HG03108 (cell line): ENCODE data around the gene NR4A2.

ENCODE experiments used
- ATAC-seq: cut with Tn5 transposase; IDR thresholded peaks from one replicate; pipeline ENCODE4 v1.9.1; 2021; ENCODE audit warnings: moderate library complexity; ENCODE audit not compliant: unreplicated experiment

The NR4A2 gene

DNA sequence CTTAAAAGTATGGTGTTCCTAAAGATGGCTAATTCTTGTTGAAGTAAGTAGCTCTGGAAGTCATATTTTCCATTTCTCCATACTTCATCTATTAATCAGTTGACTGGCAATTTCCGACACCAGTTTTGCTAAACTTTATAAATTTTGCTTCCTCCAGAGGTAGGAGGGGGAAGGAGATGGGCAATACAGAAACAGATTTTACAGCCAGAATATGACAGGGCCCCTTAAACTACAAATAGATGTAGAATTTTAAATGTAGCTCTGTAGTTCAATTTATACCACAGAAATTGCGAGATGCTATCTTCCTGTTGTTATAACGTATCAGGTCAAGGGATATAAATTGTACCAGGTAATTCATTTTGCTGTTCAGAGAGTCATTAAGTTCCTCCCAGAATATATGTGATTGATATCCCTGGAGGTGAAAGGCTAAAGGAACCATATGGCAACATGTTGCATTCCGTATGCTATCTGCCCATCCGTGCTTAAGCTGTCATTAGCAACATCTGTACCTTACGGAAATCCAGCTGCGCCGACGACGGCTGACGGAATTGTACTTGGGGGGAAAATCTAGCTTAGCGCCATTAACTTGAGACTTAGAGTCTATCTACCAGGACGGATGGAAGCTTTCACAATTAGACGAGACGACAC, 8.4 kb upstream of the NR4A2 start:
- peak; percentile 12 for ATAC-seq

GRCh38 chr2:156340377-156340776, 7.9 kb upstream of the NR4A2 start:
- no peak for ATAC-seq

DNA sequence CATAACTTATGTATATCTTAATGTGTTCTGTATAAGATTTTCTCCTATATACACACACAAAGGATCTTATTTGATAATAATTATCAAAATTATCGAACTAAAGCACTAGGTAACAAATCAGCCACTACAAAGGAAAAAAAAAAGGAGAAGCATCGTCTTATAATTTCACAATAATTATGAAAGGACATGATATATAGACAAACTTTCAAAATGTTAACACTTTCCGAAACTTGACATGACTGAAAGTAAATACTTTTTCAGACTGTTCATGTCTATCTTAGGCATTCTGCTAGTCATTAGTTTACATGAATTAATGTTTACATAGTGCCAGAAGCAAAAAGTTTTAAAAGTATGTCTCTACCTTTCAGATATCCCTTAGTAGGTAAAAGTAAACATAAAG, 7.3 kb upstream of the NR4A2 start:
- ATAC-seq, result no peak

DNA sequence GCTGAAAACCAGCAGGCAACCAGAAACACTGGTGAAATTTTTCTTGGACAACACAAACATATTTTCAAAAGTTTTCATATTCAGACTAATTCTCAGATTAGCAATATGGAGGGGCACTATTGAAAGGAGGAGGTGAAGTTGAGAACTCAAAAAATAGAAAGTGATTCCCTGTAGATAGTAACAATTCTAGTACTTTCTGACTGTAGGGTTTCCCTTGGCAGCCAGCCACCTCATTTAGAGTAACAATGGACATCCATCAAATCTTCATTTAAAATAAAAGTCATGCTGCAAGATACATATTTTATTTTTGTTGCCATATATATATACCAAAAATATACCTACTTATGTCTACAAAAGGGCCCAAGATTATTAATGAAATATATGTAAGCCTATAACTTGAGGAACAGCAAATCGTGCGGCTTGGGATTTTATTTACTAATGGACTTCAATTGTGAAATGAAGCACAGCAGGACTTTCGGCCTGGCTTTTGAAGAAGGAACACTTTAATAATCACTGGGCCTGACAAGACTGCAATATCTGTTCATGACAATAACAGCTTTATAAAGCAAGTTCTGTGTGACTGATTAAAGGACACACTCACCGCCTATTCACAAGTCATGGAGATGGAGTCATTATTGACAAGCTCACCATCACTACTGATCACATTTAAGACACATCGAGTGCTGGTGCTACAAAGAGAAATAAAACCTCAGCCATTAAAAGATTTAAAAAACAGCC, 6.8 kb upstream of the NR4A2 start:
- no peak for ATAC-seq

GRCh38 chr2:156338578-156338977, 6.1 kb upstream of the NR4A2 start:
- ATAC-seq, result no peak

DNA sequence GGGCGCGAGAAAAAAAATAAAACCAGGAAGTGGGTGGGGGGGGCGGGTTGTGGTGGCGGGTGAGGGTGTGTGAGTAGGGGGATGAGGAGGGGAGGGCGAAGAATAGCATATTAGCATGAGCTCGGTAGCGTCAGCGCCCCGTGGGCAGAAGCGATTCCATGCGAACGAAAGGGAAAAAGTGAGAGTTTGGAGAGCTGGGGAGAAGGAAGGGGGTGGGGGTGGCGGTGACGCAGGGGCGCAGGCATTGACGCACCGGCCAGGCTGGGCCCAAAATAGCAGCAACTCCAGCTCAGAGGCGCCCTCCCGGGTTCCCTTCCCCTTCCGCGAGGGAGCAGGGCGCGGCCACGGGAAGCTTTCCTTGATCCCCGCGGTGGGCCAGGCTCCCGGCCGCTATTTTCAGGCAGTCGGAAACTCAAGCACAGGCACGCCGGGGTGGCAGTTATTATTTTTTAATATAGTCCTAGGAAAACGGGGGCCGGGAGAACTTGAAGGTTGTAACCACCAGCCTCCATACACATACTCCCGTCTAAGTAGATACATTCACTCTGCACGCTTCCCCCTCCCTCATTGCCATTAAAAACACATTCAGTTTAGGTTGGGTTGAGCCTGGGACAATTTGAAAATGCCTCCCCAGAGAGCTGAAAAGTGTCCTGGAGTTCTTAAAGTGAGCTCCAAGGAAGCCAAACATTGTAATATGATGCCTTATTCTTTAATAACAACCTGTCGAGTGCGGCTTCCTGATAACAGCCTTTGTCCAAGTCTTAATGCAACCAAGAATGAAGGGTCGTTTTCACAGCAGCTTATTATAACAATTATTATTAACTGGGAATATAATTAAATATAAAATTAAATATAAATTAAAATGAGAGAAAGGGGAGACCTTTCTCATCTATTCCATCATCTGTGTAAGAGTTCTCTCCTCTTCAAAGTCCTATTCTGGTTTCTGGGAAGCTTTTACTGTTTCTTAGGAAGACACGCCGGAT, 2.3 kb upstream of the NR4A2 start:
- ATAC-seq, result peak; percentile 18

- peak; percentile 30 for ATAC-seq
Measured at GRCh38 chr2:156333951-156334495, 1.5 kb upstream of the NR4A2 start.

DNA sequence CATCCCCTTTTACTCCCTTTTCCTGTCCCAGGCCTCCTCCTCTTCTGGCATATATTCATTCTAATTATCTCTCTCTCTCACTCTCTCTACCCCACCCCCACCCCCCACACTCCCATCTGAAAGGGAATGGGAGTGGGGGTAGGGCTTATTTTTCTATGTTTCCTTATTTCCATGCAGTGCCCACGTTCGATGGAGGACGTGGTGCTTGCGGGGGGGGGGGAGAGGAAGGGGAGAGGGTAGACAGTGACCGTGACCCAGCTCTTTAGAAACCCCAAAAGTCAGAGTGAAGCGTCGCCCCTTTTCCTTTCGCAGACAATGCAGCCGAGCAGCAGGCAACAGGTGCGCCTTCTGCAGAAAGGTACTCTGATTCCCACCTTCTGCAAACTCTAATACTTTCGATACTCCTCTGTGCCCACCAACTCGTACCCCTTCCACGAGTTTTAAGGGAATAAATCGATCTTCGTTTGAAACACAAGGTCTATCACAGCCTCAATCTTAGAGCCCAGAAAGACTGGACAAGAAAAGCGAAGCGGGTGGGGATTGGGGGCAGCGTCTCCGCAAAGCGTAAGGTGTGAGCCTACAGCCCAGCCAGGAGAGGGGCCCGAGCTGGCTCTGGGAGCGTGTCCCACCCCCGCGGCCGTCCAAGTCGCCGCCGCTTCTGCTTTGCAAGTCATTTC, 891 bp upstream of the NR4A2 start:
- peak; percentile 12 for ATAC-seq

- ATAC-seq, result no peak
Measured at GRCh38 chr2:156332284-156332533, 312 bp downstream of the NR4A2 start.

GRCh38 chr2:156331572-156332283, 793 bp downstream of the NR4A2 start:
- no peak for ATAC-seq

DNA sequence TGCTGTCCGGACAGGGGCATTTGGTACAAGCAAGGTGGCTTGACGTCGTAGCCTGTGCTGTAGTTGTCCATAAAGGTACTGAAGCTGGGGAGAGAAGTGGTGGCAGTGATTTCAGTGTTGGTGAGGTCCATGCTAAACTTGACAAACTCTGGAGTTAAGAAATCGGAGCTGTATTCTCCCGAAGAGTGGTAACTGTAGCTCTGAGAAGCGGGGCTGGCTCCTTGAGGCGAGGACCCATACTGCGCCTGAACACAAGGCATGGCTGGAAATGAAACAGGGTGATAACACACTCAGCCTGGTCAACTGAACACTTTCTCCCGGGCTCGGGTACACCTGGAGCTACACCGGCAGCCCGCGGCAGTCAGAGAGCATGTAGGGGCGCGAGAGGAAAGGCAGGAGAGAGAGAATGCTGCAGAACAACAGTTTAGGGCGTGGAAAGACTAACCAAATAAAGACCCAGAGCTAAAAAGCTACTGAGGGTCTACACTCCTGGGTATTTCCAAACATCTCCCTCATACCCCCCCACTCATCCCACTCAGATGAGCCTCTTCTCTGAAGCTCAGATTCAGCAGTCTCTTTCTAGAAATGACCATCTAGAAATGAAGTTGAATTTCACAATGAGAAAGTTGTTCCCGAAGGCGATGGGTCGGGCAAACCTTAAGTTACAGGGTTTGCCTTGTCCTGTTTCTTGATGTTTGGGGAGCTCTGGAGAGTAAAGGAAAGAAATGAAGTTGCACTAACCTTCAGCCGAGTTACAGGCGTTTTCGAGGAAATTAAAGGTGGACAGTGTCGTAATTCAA, 2.4 kb downstream of the NR4A2 start:
- no peak for ATAC-seq

- ATAC-seq, result no peak
Measured at GRCh38 chr2:156329031-156329926, 3.2 kb downstream of the NR4A2 start.

DNA sequence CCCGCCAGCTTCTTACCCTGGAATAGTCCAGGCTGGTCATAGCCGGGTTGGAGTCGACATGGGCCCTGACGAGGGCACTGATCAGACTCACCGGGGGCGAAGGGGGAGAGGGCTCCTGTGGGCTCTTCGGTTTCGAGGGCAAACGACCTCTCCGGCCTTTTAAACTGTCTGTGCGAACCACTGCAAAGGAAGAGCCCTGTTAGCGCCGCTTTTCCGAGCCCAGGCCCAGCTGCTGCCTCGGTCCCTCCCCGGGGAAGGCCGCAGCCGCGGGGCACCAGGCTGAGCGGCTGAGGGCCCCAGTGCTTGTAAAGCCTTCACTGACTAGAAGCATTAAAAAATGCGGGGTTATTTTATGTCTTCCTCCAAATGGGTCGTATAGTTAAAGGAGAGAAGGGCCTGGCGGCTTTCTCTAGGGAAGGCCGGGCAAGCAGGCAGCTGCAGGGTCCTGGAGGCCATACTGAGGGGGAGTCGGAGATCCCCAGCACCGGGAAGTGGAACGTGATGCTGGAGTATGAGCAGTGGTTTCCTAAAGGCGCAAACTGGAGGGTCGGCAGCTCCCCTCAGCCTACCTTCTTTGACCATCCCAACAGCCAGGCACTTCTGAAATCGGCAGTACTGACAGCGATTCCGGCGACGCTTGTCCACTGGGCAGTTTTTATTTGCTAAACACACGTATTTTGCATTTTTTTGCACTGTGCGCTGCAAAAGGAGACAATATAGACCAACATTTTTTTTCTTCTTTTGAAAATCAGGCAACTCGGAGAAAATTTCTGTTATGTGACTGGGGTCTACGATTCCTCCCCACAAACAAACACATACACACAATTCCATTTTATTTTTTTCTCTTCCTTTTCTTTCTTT, 4.5 kb downstream of the NR4A2 start:
- ATAC-seq, result no peak

GRCh38 chr2:156326526-156327095, 5.9 kb downstream of the NR4A2 start:
- no peak for ATAC-seq

DNA sequence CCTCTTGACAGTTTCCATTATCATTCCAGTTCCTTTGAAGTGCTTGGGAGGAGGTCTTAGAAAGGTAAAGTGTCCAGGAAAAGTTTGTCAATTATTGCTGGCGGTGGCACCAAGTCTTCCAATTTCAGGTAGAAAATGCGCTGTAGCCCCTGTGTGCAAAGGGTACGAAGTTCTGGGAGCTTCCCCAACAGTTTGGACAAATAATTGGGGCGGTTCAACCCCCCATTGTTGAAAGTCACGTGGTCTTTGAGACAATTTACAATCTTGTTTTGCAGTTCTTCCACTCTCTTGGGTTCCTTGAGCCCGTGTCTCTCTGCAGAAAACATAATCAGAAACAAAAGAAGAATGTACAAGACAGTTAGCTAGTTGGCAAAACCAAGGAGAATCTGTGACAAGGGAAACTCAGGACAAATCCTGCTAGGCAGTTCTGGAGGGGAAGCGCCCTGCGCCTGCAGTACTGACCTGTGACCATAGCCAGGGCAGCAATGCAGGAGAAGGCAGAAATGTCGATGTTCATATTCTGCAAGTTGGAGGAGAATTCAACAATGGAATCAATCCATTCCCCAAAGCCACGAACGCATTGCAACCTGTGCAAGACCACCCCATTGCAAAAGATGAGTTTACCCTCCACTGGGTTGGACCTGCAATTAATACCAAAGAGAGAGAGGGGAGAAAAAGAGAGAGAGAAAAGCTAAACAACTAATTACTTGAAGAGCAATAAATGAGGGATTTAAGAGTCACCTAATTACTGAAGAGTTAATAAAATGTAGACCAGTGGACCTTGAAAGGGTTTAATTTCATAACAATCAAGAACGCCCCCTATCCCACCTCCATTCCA, 6.6 kb downstream of the NR4A2 start:
- no peak for ATAC-seq

DNA sequence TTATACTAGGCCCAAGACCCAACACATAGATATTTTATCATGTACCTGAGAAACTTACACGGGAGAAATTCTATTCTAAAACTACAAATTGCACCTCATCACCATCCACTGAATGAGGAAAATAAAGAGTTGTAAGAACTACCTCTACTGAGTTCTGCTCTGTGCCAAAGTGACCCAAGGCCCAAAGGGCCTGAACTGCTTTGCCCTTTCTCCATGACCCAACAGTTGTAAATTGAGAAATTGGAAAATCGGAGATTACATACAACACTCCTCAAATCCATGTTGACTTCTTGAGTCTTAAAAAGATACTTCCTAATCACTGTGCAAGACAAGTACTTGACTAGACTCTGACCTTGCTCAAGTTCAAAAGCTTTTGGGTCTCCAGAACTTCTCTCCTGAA, 8.8 kb downstream of the NR4A2 start:
- no peak for ATAC-seq
